HG03575 (cell line): Measurements from ENCODE around the gene UHMK1.

ENCODE experiments used
- ATAC-seq: cut with Tn5 transposase; IDR thresholded peaks from one replicate; pipeline ENCODE4 v1.9.1; 2021; ENCODE audit not compliant: unreplicated experiment, insufficient number of reproducible peaks, low FRiP score; ENCODE audit errors: extremely low read depth

Gene UHMK1

GRCh38 chr1:162502077-162502476, 4.5 kb downstream of the UHMK1 start:
- ATAC-seq, result no peak

GRCh38 chr1:162502928-162503327, 5.3 kb downstream of the UHMK1 start:
- no peak for ATAC-seq

- no peak for ATAC-seq
Measured at GRCh38 chr1:162527314-162527713, 29.7 kb downstream of the UHMK1 start.

GRCh38 chr1:162530307-162530987, 32.8 kb downstream of the UHMK1 start:
- peak; percentile 69 for ATAC-seq

- no peak for ATAC-seq
Measured at GRCh38 chr1:162530988-162531319, 33.3 kb downstream of the UHMK1 start.

- no peak for ATAC-seq
Measured at GRCh38 chr1:162535501-162535900, 37.9 kb downstream of the UHMK1 start.

GRCh38 chr1:162536511-162536910, 38.9 kb downstream of the UHMK1 start:
- no peak for ATAC-seq

- ATAC-seq, result no peak
Measured at GRCh38 chr1:162537216-162537615, 39.6 kb downstream of the UHMK1 start.

GRCh38 chr1:162538815-162539431, 41.3 kb downstream of the UHMK1 start:
- ATAC-seq, result no peak

GRCh38 chr1:162541619-162542141, 44.1 kb downstream of the UHMK1 start:
- ATAC-seq, result no peak

- no peak for ATAC-seq
Measured at GRCh38 chr1:162543228-162543627, 45.6 kb downstream of the UHMK1 start.

- no peak for ATAC-seq
Measured at GRCh38 chr1:162548170-162548569, 50.6 kb downstream of the UHMK1 start.

GRCh38 chr1:162549001-162549400, 51.4 kb downstream of the UHMK1 start:
- ATAC-seq, result no peak

GRCh38 chr1:162550925-162551324, 53.3 kb downstream of the UHMK1 start:
- no peak for ATAC-seq

GRCh38 chr1:162551969-162552683, 54.5 kb downstream of the UHMK1 start:
- no peak for ATAC-seq

- no peak for ATAC-seq
Measured at GRCh38 chr1:162552684-162553252, 55.1 kb downstream of the UHMK1 start.

GRCh38 chr1:162554258-162554657, 56.6 kb downstream of the UHMK1 start:
- no peak for ATAC-seq

- no peak for ATAC-seq
Measured at GRCh38 chr1:162557536-162557935, 59.9 kb downstream of the UHMK1 start.

- ATAC-seq, result no peak
Measured at GRCh38 chr1:162560303-162561036, 62.9 kb downstream of the UHMK1 start.
